WTC11 (cell line): Measurements from ENCODE around the gene FBXO28. TPM values are rescaled to one million over a fixed set of nuclear protein-coding genes. Genes with fewer than 3 reads are reported as not detected.
"Not testable (repeated sequence)": the region's sequence is repeated elsewhere in the genome, so short reads cannot be mapped to it uniquely, and the experiment has no call there.

ENCODE experiments used
- ATAC-seq: fragments of 200-7000 bp; cut with Tn5 transposase; 2 replicates; pipeline ENCODE4 v1.10.0; 2021; ENCODE audit warnings: mild to moderate bottlenecking, moderate library complexity
- CTCF ChIA-PET: fragments of 300-600 bp; sonication (Branson Sonifier 250); formaldehyde crosslinking; loops from one replicate; lab custom pipeline; 2021; ENCODE audit warnings: antibody characterized with exemption; lab: Charles Lee
- POLR2A ChIA-PET: fragments of 350-600 bp; sonication (Branson Sonifier 250); formaldehyde crosslinking; loops from one replicate; lab custom pipeline; 2021; ENCODE audit warnings: antibody characterized with exemption; lab: Charles Lee
- DNase-seq: peaks from one replicate; pipeline ENCODE4 v3.0.0; 2021; ENCODE audit warnings: low spot score
- H3K27ac Mint-ChIP-seq: 2 replicates; pipeline ENCODE4 v1.8.0; 2021; ENCODE audit warnings: mixed read lengths
- H3K27me3 Mint-ChIP-seq: 2 replicates; pipeline ENCODE4 v1.8.0; 2021; ENCODE audit warnings: low read depth, mild to moderate bottlenecking, moderate library complexity, mixed read lengths
- H3K36me3 Mint-ChIP-seq: 2 replicates; pipeline ENCODE4 v1.8.0; 2021; ENCODE audit warnings: mixed read lengths
- H3K4me1 Mint-ChIP-seq: 2 replicates; pipeline ENCODE4 v1.8.0; 2022; ENCODE audit warnings: mixed read lengths
- H3K4me3 Mint-ChIP-seq: 2 replicates; pipeline ENCODE4 v1.8.0; 2021; ENCODE audit warnings: mild to moderate bottlenecking, moderate library complexity, mixed read lengths
- H3K9me3 Mint-ChIP-seq: 2 replicates; pipeline ENCODE4 v1.8.0; 2021; ENCODE audit warnings: mixed read lengths
- CTCF ChIP-seq: fragments of 200-600 bp; IDR thresholded peaks from 2 replicates; pipeline ENCODE4 v1.8.0; 2022; ENCODE audit warnings: antibody characterized with exemption
- E2F4 ChIP-seq: sonication (generic); formaldehyde crosslinking; IDR thresholded peaks from 2 replicates; pipeline ENCODE4 v1.8.1; 2022; ENCODE audit warnings: low read depth, mild to moderate bottlenecking, moderate library complexity, missing genetic modification reagents, borderline replicate concordance
- FOXJ3 ChIP-seq: sonication (generic); formaldehyde crosslinking; IDR thresholded peaks from 2 replicates; pipeline ENCODE4 v1.9.0; 2021; ENCODE audit warnings: missing genetic modification reagents, mild to moderate bottlenecking, borderline replicate concordance
- FOXP1 ChIP-seq: sonication (generic); formaldehyde crosslinking; IDR thresholded peaks from 2 replicates; pipeline ENCODE4 v1.8.0; 2022; ENCODE audit warnings: missing genetic modification reagents, mild to moderate bottlenecking, moderate library complexity, borderline replicate concordance
- GTF2I ChIP-seq: fragments of 250-450 bp; sonication (Bioruptor Pico); conservative IDR thresholded peaks from 2 replicates; pipeline ENCODE4 v1.4.0; 2021; ENCODE audit warnings: mild to moderate bottlenecking
- IRF1 ChIP-seq: sonication (generic); formaldehyde crosslinking; IDR thresholded peaks from 2 replicates; pipeline ENCODE4 v1.8.0; 2023; ENCODE audit warnings: missing genetic modification reagents
- KAT7 ChIP-seq: sonication (generic); formaldehyde crosslinking; IDR thresholded peaks from 2 replicates; pipeline ENCODE4 v1.8.1; 2023; ENCODE audit warnings: missing genetic modification reagents, mild to moderate bottlenecking, borderline replicate concordance
- NFE2L1 ChIP-seq: sonication (generic); formaldehyde crosslinking; IDR thresholded peaks from 2 replicates; pipeline ENCODE4 v1.8.1; 2023; ENCODE audit warnings: missing genetic modification reagents
- PRDM15 ChIP-seq: sonication (generic); formaldehyde crosslinking; IDR thresholded peaks from 2 replicates; pipeline ENCODE4 v1.8.0; 2022; ENCODE audit warnings: missing genetic modification reagents
- RELA ChIP-seq: sonication (generic); formaldehyde crosslinking; IDR thresholded peaks from 2 replicates; pipeline ENCODE4 v1.8.1; 2022; ENCODE audit warnings: missing genetic modification reagents, mild to moderate bottlenecking, borderline replicate concordance
- RORB ChIP-seq: fragments of 250-450 bp; sonication (Bioruptor Pico); IDR thresholded peaks from 2 replicates; pipeline ENCODE4 v1.9.0; 2021; ENCODE audit warnings: mild to moderate bottlenecking
- SMAD3 ChIP-seq: sonication (generic); formaldehyde crosslinking; IDR thresholded peaks from 2 replicates; pipeline ENCODE4 v1.8.0; 2022; ENCODE audit warnings: missing genetic modification reagents, mild to moderate bottlenecking, borderline replicate concordance
- SOX15 ChIP-seq: fragments of 250-450 bp; sonication (Bioruptor Pico); IDR thresholded peaks from 2 replicates; pipeline ENCODE4 v1.9.0; 2021; ENCODE audit warnings: mild to moderate bottlenecking
- SP1 ChIP-seq: sonication (generic); formaldehyde crosslinking; conservative IDR thresholded peaks from 2 replicates; pipeline ENCODE4 v1.8.1; 2022; ENCODE audit warnings: missing genetic modification reagents
- TEAD4 ChIP-seq: sonication (generic); formaldehyde crosslinking; IDR thresholded peaks from 2 replicates; pipeline ENCODE4 v1.8.0; 2022; ENCODE audit warnings: mild to moderate bottlenecking, missing genetic modification reagents
- ZBTB21 ChIP-seq: sonication (generic); formaldehyde crosslinking; IDR thresholded peaks from 2 replicates; pipeline ENCODE4 v1.8.1; 2023; ENCODE audit warnings: mild to moderate bottlenecking, missing genetic modification reagents, borderline replicate concordance
- ZNF281 ChIP-seq: sonication (generic); formaldehyde crosslinking; IDR thresholded peaks from 2 replicates; pipeline ENCODE4 v1.8.0; 2023; ENCODE audit warnings: mild to moderate bottlenecking, missing genetic modification reagents
- ZNF317 ChIP-seq: sonication (generic); formaldehyde crosslinking; IDR thresholded peaks from 2 replicates; pipeline ENCODE4 v1.8.1; 2023; ENCODE audit warnings: low read depth, mild to moderate bottlenecking, moderate library complexity, missing genetic modification reagents, borderline replicate concordance
- ZSCAN18 ChIP-seq: fragments of 250-450 bp; sonication (Bioruptor Pico); IDR thresholded peaks from 2 replicates; pipeline ENCODE4 v2.1.2; 2022; ENCODE audit warnings: mild to moderate bottlenecking, moderate library complexity
- total RNA-seq: library from RNA; stranded (reverse); gene quantifications from 3 replicates; pipeline ENCODE4 v1.2.3, GENCODE V29; 2021

Gene FBXO28
- total RNA-seq, 1 experiment from 2014 or later: 36.8 TPM

GRCh38 chr1:224205438-224205840, 91.5 kb downstream of the FBXO28 start:
- Mint-ChIP-seq H3K27ac (no peak overlapping the region), H3K9me3 (no peaks in the 10 kb centered on the region), H3K27me3 (no peaks in the 10 kb centered on the region), H3K36me3 (no peaks in the 10 kb centered on the region), H3K4me1 (peaks cover 15% of the 10 kb centered on the region), H3K4me3 (no peak overlapping the region)
- CTCF ChIA-PET: no interaction called here
- POLR2A ChIA-PET: no interaction called here
- ATAC-seq (no peak), DNase-seq (no peak)
- TF ChIP-seq GTF2I (CRISPR knock-in tag) (no peak), SMAD3 (CRISPR knock-in tag) (no peak), CTCF (no peak)

GRCh38 chr1:224205931-224206538, 92.1 kb downstream of the FBXO28 start:
- H3K4me1 Mint-ChIP-seq: peaks cover 15% of the 10 kb centered on the region
- H3K4me3 Mint-ChIP-seq, CTCF ChIA-PET: not testable (repeated sequence)

GRCh38 chr1:224211206-224211962, 97.5 kb downstream of the FBXO28 start:
- Mint-ChIP-seq H3K27ac (no peak overlapping the region), H3K9me3 (no peaks in the 10 kb centered on the region), H3K4me3 (no peak overlapping the region), H3K27me3 (no peaks in the 10 kb centered on the region), H3K4me1 (peaks cover 17% of the 10 kb centered on the region), H3K36me3 (no peaks in the 10 kb centered on the region)
- CTCF ChIA-PET: interaction anchor here (1.5 kb wide), 1 partner anchor 160 kb away, joined by 4 read pairs; no protein-coding TSS in a partner anchor
- ATAC-seq: no peak
- DNase-seq: no peak
- POLR2A ChIA-PET: no interaction called here
- TF ChIP-seq FOXJ3 (CRISPR knock-in tag) (no peak), RORB (CRISPR knock-in tag) (no peak), ZNF317 (no peak), SOX15 (CRISPR knock-in tag) (no peak), FOXP1 (no peak), IRF1 (CRISPR knock-in tag) (no peak), RELA (CRISPR knock-in tag) (no peak), NFE2L1 (CRISPR knock-in tag) (no peak), SP1 (CRISPR knock-in tag) (no peak), PRDM15 (CRISPR knock-in tag) (no peak), KAT7 (CRISPR knock-in tag) (no peak), ZNF281 (CRISPR knock-in tag) (no peak), E2F4 (CRISPR knock-in tag) (no peak), ZSCAN18 (no peak), TEAD4 (no peak), ZBTB21 (no peak)

More at GRCh38 chr1:224205931-224206538, 92.1 kb downstream of the FBXO28 start:
- DNase-seq, H3K9me3 Mint-ChIP-seq, ATAC-seq, H3K36me3 Mint-ChIP-seq, POLR2A ChIA-PET, H3K27me3 Mint-ChIP-seq, H3K27ac Mint-ChIP-seq: not testable (repeated sequence)
